Kidney (tissue), 14 donors: ENCODE results near the gene RFPL2. TPM values are rescaled to one million over a fixed set of nuclear protein-coding genes. Genes with fewer than 3 reads are reported as not detected.
"Not testable (repeated sequence)": the region's sequence is repeated elsewhere in the genome, so short reads cannot be mapped to it uniquely, and the experiment has no call there.

ENCODE experiments used
- DNase-seq, 5 donors: peaks; one replicate each; pipeline ENCODE4 v3.0.0-alpha.2; 2013 to 2020
- FAIRE-seq: peaks from 2 replicates; lab custom pipeline; 2012; peaks lifted over from hg19 to GRCh38; lab: Jason Lieb, UNC
- H3K27ac ChIP-seq, 2 donors: one replicate each; pipeline ENCODE4 v1.7.0; 2013; ENCODE audit warnings: low read depth in 2 of 2, low read length in 2 of 2, inconsistent platforms in 1 of 2
- H3K27me3 ChIP-seq: one replicate; pipeline ENCODE4 v1.7.1; 2013; ENCODE audit warnings: low read length, inconsistent platforms; ENCODE audit not compliant: control insufficient read depth, insufficient read depth
- H3K36me3 ChIP-seq, 3 donors: one replicate each; pipeline versions ENCODE4 v1.7.0 to v1.7.1; 2013; ENCODE audit warnings: low read length in 3 of 3, control low read depth in 1 of 3, inconsistent platforms in 1 of 3; ENCODE audit not compliant: insufficient read depth in 3 of 3, control insufficient read depth in 2 of 3
- H3K4me1 ChIP-seq, 3 donors: one replicate each; pipeline versions ENCODE4 v1.7.0 to v1.7.1; 2013; ENCODE audit warnings: low read length in 3 of 3, inconsistent platforms in 1 of 3, low read depth in 1 of 3; ENCODE audit not compliant: control insufficient read depth in 2 of 3, insufficient read depth in 2 of 3
- H3K4me3 ChIP-seq, 3 donors: one replicate each; pipeline versions ENCODE4 v1.7.0 to v1.8.1; 2013; ENCODE audit warnings: low read length in 3 of 3, control low read depth in 1 of 3, inconsistent platforms in 1 of 3
- H3K9ac ChIP-seq, 3 donors: one replicate each; pipeline versions ENCODE4 v1.7.0 to v1.7.1; 2013; ENCODE audit warnings: low read length in 3 of 3, control low read depth in 1 of 3, inconsistent platforms in 1 of 3
- H3K9me3 ChIP-seq, 3 donors: one replicate each; pipeline versions ENCODE4 v1.7.0 to v1.7.1; 2013; ENCODE audit warnings: low read length in 3 of 3, control low read depth in 1 of 3, inconsistent platforms in 1 of 3; ENCODE audit not compliant: control insufficient read depth in 2 of 3, insufficient read depth in 1 of 3
- intact Hi-C: fragments of 100-400 bp; cut with DNase I; formaldehyde crosslinking; loops from one replicate; pipeline ENCODE4 v1.11.1; 2022
- polyA plus RNA-seq: library from polyadenylated mRNA; stranded (reverse); fragments of 350-450 nt; fragmentation: Illumina TruSeq; extraction: RNeasy Lipid Tissue Mini Kit (QIAGEN cat#74804); gene quantifications from one replicate; pipeline ENCODE4 v1.2.3, GENCODE V29; 2014; ENCODE audit warnings: low read depth, low replicate concordance; ENCODE audit not compliant: insufficient read depth
- total RNA-seq: library from RNA; stranded (reverse); fragmentation: NEBNext Ultra II Directional; extraction: Animal tissue kit (Norgen Biotek cat#: 25700); gene quantifications from one replicate; pipeline ENCODE4 v1.2.1, GENCODE V29; 2021
- TF ChIP-seq, protein P1 (sequence below): IDR thresholded peaks from 3 replicates; pipeline ENCODE4 v1.5.1; 2012; ENCODE audit warnings: mild to moderate bottlenecking, moderate library complexity, borderline replicate concordance; ENCODE audit not compliant: insufficient read depth; ENCODE audit errors: extremely low read depth
- donor health status: control.
- donor health status: control.
- donor health status: control.
- donor health status: control.
- donor health status: control.
- donor health status: DM: yes; HTN: yes; CAD: no.
- donor health status: Normal renal cell carcinoma (clear cell type).

The RFPL2 gene
- total and polyA plus RNA-seq, 2 donors from 2014 or later = not detected

DNA sequence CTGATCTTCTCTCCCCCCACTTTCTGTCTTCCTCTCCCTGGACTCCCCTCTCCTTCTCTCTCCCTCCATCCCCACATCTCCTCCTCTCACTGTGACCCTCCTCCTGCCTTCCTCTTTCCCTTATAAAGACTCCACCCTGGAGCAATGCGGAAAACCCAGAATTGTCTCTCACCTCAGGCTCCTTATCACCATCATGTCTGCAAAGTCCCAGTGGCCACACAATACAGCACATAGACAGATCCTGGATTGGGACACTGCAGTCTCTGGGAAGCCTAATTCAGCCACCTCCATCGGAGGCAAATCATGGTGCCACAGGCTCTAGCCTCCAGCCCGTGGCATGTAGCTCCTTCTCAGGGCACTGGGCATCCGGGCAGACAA is 2.7 kb downstream of the RFPL2 start:
- Histone ChIP-seq H3K9ac (no peak overlapping the region), H3K27me3 (no peaks in the 10 kb centered on the region), H3K9me3 (no peaks in the 10 kb centered on the region), H3K27ac (no peak overlapping the region), H3K4me1 (peaks cover 0 to 5% (median 0%) of the 10 kb centered on the region in 3 donors), H3K36me3 (no peaks in the 10 kb centered on the region), H3K4me3 (no peak overlapping the region)
- intact Hi-C loops = no loop called here
- DNase-seq = no peak
- TF ChIP-seq, protein P1, sequence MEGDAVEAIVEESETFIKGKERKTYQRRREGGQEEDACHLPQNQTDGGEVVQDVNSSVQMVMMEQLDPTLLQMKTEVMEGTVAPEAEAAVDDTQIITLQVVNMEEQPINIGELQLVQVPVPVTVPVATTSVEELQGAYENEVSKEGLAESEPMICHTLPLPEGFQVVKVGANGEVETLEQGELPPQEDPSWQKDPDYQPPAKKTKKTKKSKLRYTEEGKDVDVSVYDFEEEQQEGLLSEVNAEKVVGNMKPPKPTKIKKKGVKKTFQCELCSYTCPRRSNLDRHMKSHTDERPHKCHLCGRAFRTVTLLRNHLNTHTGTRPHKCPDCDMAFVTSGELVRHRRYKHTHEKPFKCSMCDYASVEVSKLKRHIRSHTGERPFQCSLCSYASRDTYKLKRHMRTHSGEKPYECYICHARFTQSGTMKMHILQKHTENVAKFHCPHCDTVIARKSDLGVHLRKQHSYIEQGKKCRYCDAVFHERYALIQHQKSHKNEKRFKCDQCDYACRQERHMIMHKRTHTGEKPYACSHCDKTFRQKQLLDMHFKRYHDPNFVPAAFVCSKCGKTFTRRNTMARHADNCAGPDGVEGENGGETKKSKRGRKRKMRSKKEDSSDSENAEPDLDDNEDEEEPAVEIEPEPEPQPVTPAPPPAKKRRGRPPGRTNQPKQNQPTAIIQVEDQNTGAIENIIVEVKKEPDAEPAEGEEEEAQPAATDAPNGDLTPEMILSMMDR = no peak
- no peak for FAIRE-seq

DNA sequence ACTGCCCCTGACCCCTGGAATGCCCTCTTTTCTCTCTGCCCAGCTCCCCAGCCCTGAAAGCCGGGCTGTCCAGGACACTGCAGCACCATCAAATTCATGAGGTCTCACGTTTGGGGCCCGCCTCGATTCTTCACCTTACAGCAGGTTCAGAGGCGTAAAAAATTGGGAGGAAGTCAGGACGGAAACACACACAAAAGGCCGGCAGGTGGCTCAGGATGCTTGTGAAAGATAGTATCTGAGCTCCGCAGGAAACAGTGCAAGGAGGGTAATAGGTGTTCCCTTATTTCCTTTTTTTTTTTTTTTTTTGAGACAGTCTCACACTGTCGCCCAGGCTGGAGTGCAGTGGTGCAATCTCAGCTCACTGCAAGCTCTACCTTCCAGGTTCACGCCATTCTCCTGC is 4.1 kb downstream of the RFPL2 start:
- intact Hi-C loops = no loop called here
- no peaks in the 10 kb centered on the region for H3K27me3 ChIP-seq
- DNase-seq (no peak), FAIRE-seq (no peak)
- H3K9ac ChIP-seq = no peak overlapping the region
- no peak overlapping the region for H3K27ac ChIP-seq
- TF ChIP-seq, protein P1 = no peak
- H3K4me1 ChIP-seq = peaks cover 0 to 5% (median 0%) of the 10 kb centered on the region in 3 donors
- H3K36me3 ChIP-seq = no peaks in the 10 kb centered on the region
- H3K9me3 ChIP-seq = no peaks in the 10 kb centered on the region
- H3K4me3 ChIP-seq = no peak overlapping the region

DNA sequence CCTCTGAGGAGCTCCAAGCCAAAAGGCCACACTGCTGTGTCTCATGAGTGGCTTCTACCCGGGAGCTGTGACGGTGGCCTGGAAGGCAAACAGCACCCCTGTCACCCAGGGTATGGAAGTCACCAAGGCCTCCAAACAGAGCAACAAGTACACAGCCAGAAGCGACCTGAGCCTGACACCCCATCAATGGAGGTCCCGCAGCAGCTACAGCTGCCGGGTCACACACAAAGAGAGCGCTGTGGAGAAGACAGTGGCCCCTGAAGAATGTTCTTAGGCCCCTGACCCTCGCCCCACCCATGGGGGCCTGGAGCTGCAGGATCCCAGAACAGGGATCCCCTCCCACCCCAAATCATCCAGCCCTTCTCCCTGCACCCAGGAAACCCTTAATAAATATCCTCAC is 4.9 kb downstream of the RFPL2 start:
- H3K4me3 ChIP-seq = no peak overlapping the region
- H3K27ac ChIP-seq = no peak overlapping the region
- no peak for DNase-seq
- TF ChIP-seq, protein P1 = no peak
- no peaks in the 10 kb centered on the region for H3K36me3 ChIP-seq
- no peaks in the 10 kb centered on the region for H3K27me3 ChIP-seq
- H3K4me1 ChIP-seq = peaks cover 0 to 5% (median 0%) of the 10 kb centered on the region in 3 donors
- FAIRE-seq = no peak
- no peak overlapping the region for H3K9ac ChIP-seq
- no peaks in the 10 kb centered on the region for H3K9me3 ChIP-seq
- intact Hi-C loops = no loop called here

DNA sequence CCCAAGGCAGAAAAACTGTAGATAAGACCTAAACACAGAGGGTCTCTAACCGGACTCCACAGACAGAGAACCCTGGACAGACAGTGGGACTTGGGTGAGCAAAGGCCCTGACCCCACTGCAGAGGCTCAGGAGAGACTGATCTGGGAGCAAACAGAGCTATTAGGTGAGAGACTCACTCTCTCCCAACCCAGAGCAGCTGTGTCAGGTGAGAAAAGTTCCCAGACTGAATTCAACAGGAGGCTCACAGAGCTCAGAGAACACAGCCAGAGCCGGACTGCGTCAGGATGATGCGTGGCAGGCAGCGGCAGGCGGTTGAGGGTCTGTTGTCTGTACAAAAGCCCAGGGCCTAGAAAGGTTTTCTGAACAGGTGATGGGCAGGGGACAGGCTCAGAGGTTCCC is 5.5 kb downstream of the RFPL2 start:
- Histone ChIP-seq H3K9ac (no peak overlapping the region), H3K4me1 (peaks cover 0 to 5% (median 0%) of the 10 kb centered on the region in 3 donors), H3K27me3 (no peaks in the 10 kb centered on the region), H3K27ac (no peak overlapping the region), H3K9me3 (no peaks in the 10 kb centered on the region), H3K36me3 (no peaks in the 10 kb centered on the region), H3K4me3 (no peak overlapping the region)
- TF ChIP-seq, protein P1 = no peak
- DNase-seq (no peak), FAIRE-seq (no peak)
- intact Hi-C loops = no loop called here

DNA sequence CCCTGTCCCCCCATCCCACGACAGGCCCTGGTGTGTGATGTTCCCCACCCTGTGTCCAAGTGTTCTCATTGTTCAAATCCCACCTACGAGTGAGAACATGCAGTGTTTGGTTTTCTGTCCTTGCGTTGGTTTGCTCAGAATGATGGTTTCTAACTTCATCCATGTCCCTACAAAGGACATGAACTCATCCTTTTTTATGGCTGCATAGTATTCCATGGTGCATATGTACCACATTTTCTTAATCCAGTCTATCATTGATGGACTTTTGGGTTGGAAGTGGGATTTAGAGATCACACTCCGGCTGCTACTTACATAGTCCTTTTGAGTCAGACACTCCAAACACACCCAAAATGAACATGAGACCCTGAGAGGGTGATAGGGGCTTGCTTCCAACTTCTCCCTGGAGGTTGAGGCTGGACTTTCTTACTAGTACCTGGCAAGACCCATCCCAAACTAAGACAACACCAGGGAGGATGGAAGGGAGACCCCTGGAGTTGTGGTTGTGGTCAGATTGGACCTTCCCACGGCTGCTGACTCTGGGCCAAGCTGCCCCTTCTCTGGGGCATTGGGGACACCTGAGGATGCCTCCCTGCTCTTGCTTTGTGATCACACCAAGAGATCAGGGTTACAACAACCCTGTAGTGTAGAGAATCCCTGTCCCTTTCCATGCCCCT is 7.2 kb downstream of the RFPL2 start:
- H3K4me3 ChIP-seq, H3K9ac ChIP-seq, H3K27me3 ChIP-seq, H3K9me3 ChIP-seq, DNase-seq, intact Hi-C loops, FAIRE-seq, H3K4me1 ChIP-seq, H3K27ac ChIP-seq, H3K36me3 ChIP-seq: not testable (repeated sequence)
